GM12878 (cell line): ENCODE measurements around the gene USH1C.

Experiments used
- ATF3 ChIP-seq: IDR thresholded peaks from 2 replicates; pipeline ENCODE4 v1.6.1; 2011; ENCODE audit warnings: low read depth, mild to moderate bottlenecking, low read length, moderate library complexity, borderline replicate concordance; ENCODE audit errors: extremely low read depth
- CEBPZ ChIP-seq: fragments of 150-350 bp; IDR thresholded peaks from 2 replicates; pipeline ENCODE4 v1.6.1; 2016; ENCODE audit warnings: low read depth, low read length
- CTCF ChIP-seq, 3 experiments: IDR thresholded peaks in 2 of 3; conservative IDR thresholded peaks in 1 of 3; 2 replicates each; pipeline ENCODE4 v1.5.1; 2011; ENCODE audit warnings: low read depth in 3 of 3, low read length in 3 of 3, mild to moderate bottlenecking in 3 of 3, control low read depth in 2 of 3, moderate library complexity in 2 of 3, inconsistent platforms in 1 of 3, mixed read lengths in 1 of 3; ENCODE audit not compliant: control insufficient read depth in 2 of 3, insufficient read depth in 1 of 3; ENCODE audit errors: extremely low read depth in 1 of 3
- EGR1 ChIP-seq, 2 experiments: IDR thresholded peaks; 1 replicate in 1 of 2; 2 replicates in 1 of 2; pipeline ENCODE4 v1.6.1; 2011 to 2012; ENCODE audit warnings: low read depth in 2 of 2, low read length in 2 of 2, borderline replicate concordance in 1 of 2, mild to moderate bottlenecking in 1 of 2, moderate library complexity in 1 of 2
- EZH2 ChIP-seq: IDR thresholded peaks from 2 replicates; pipeline ENCODE4 v1.6.1; 2012; ENCODE audit warnings: low read depth, mild to moderate bottlenecking, control low read depth, inconsistent platforms, low read length, borderline replicate concordance; ENCODE audit not compliant: control insufficient read depth
- FOS ChIP-seq: IDR thresholded peaks from 3 replicates; pipeline ENCODE4 v1.6.1; 2011; ENCODE audit warnings: borderline replicate concordance; ENCODE audit not compliant: insufficient read length; ENCODE audit errors: extremely low read depth
- JUND ChIP-seq: IDR thresholded peaks from 2 replicates; pipeline ENCODE4 v1.6.1; 2012; ENCODE audit warnings: low read depth, mild to moderate bottlenecking, low read length, improper control_type of control experiment, moderate library complexity
- LARP7 ChIP-seq: fragments of 450-650 bp; IDR thresholded peaks from 2 replicates; pipeline ENCODE4 v1.6.1; 2017; ENCODE audit warnings: mild to moderate bottlenecking
- NRF1 ChIP-seq: conservative IDR thresholded peaks from 2 replicates; pipeline ENCODE4 v1.6.1; 2011; ENCODE audit warnings: mild to moderate bottlenecking, low read depth, low read length, improper control_type of control experiment
- RCOR1 ChIP-seq: conservative IDR thresholded peaks from 2 replicates; pipeline ENCODE4 v1.6.1; 2012; ENCODE audit warnings: low read depth, low read length, improper control_type of control experiment
- REST ChIP-seq: IDR thresholded peaks from 2 replicates; pipeline ENCODE4 v1.6.1; 2012; ENCODE audit warnings: mild to moderate bottlenecking, low read depth, low read length
- SREBF1 ChIP-seq: IDR thresholded peaks from 2 replicates; pipeline ENCODE4 v1.6.1; 2012; ENCODE audit warnings: mild to moderate bottlenecking, low read length
- YY1 ChIP-seq: IDR thresholded peaks from 2 replicates; pipeline ENCODE4 v1.6.1; 2011; ENCODE audit warnings: low read depth, mild to moderate bottlenecking, low read length
- ZNF274 ChIP-seq: IDR thresholded peaks from one replicate; pipeline ENCODE4 v1.8.0; 2011; ENCODE audit not compliant: insufficient read length, insufficient read depth

- TF ChIP-seq JUND, result no peak
- TF ChIP-seq EZH2, result no peak
- TF ChIP-seq CTCF (IDR thresholded peaks at IDR 0.05 in 2 of 3, conservative IDR thresholded peaks at IDR 0.05 in 1 of 3; ENCODE audit: control insufficient read depth in 2 of 3, extremely low read depth in 1 of 3, insufficient read depth in 1 of 3, low read depth in 3 of 3, low read length in 3 of 3), result no peak
- TF ChIP-seq RCOR1, result no peak
- TF ChIP-seq CEBPZ, result no peak
- TF ChIP-seq SREBF1, result no peak
- TF ChIP-seq ZNF274, result no peak
- no peak for TF ChIP-seq ATF3
- TF ChIP-seq EGR1 (IDR thresholded peaks at IDR 0.05; ENCODE audit: borderline replicate concordance in 1 of 2, low read depth in 2 of 2, low read length in 2 of 2), result no peak
- no peak for TF ChIP-seq REST
- TF ChIP-seq LARP7, result no peak
- TF ChIP-seq FOS, result no peak
- no peak for TF ChIP-seq NRF1
- TF ChIP-seq YY1, result no peak
Measured at GRCh38 chr11:17533341-17533740, 10.9 kb downstream of the USH1C start.
